A673 (cell line): ENCODE data around the gene NDUFB6.

Source experiments
- EZH2 ChIP-seq: fragments of 200-600 bp; sonication (generic); IDR thresholded peaks from 2 replicates; pipeline ENCODE4 v1.6.1; 2017; ENCODE audit warnings: borderline replicate concordance, low read depth, mild to moderate bottlenecking, mixed read lengths, antibody characterized with exemption, low read length; ENCODE audit not compliant: poor library complexity, severe bottlenecking
- TF ChIP-seq, protein P1 (sequence below): fragments of 300-800, 200-600 bp; sonication (generic); conservative IDR thresholded peaks from 2 replicates; pipeline ENCODE4 v1.5.1; 2017; ENCODE audit warnings: low read depth, mild to moderate bottlenecking, antibody characterized with exemption, low read length, moderate library complexity, mixed read lengths

DNA sequence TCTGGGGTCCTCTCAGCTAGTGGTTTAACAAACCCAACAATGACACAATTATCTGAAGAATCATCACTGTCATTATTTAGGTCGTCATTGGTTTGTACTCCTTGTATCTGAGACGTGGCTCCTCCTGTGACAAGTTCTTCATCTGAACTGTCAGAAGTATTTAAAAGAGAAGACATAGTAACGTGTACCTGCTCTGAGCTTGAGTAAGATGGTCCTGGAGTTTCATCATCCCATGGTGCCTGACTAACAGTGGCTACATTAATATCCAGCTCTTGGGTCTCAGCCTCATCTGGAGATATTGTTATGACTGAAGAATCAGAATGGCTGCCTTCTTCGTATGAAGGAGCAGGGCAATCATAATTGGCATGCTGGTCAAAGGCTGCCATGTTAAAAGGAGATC, 29.9 kb downstream of the NDUFB6 start:
- TF ChIP-seq EZH2: no peak
- TF ChIP-seq, protein P1, sequence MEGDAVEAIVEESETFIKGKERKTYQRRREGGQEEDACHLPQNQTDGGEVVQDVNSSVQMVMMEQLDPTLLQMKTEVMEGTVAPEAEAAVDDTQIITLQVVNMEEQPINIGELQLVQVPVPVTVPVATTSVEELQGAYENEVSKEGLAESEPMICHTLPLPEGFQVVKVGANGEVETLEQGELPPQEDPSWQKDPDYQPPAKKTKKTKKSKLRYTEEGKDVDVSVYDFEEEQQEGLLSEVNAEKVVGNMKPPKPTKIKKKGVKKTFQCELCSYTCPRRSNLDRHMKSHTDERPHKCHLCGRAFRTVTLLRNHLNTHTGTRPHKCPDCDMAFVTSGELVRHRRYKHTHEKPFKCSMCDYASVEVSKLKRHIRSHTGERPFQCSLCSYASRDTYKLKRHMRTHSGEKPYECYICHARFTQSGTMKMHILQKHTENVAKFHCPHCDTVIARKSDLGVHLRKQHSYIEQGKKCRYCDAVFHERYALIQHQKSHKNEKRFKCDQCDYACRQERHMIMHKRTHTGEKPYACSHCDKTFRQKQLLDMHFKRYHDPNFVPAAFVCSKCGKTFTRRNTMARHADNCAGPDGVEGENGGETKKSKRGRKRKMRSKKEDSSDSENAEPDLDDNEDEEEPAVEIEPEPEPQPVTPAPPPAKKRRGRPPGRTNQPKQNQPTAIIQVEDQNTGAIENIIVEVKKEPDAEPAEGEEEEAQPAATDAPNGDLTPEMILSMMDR: no peak
